ENCODE measurements around the gene CLIC3. TPM values are rescaled to one million over a fixed set of nuclear protein-coding genes. Genes with fewer than 3 reads are reported as not detected.

The CLIC3 gene
- total and polyA plus RNA-seq, 12 donors = 0.22 to 6.4 (median 0.93) TPM; not detected in 3

- Histone ChIP-seq H3K27ac (no peak overlapping the region), H3K4me3 (no peak overlapping the region), H3K9me3 (replicated peaks in 1 of 3) (no peaks in the 10 kb centered on the region), H3K36me3 (replicated peaks in 1 of 2) (no peaks in the 10 kb centered on the region), H3K4me1 (replicated peaks in 1 of 2) (peaks cover 13 to 22% of the 10 kb centered on the region in 2 donors), H3K27me3 (no peaks in the 10 kb centered on the region)
- TF ChIP-seq, protein P1, sequence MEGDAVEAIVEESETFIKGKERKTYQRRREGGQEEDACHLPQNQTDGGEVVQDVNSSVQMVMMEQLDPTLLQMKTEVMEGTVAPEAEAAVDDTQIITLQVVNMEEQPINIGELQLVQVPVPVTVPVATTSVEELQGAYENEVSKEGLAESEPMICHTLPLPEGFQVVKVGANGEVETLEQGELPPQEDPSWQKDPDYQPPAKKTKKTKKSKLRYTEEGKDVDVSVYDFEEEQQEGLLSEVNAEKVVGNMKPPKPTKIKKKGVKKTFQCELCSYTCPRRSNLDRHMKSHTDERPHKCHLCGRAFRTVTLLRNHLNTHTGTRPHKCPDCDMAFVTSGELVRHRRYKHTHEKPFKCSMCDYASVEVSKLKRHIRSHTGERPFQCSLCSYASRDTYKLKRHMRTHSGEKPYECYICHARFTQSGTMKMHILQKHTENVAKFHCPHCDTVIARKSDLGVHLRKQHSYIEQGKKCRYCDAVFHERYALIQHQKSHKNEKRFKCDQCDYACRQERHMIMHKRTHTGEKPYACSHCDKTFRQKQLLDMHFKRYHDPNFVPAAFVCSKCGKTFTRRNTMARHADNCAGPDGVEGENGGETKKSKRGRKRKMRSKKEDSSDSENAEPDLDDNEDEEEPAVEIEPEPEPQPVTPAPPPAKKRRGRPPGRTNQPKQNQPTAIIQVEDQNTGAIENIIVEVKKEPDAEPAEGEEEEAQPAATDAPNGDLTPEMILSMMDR (IDR thresholded peaks at IDR 0.05) = no peak
- no peak for TF ChIP-seq POLR2A (IDR thresholded peaks at IDR 0.05)
- intact Hi-C loops (cut with DNase I) = no loop called here
- peak in 2 of 7 donors; percentile 39 to 40 for DNase-seq
- WGBS, 4 donors = 8 to 25% (median 21%) methylated on average over 3 to 12 of the region's 12 CpGs
Measured at GRCh38 chr9:136995772-136996311, 526 bp downstream of the CLIC3 start.

GRCh38 chr9:136995362-136995761, 1.0 kb downstream of the CLIC3 start:
- H3K27ac ChIP-seq = no peak overlapping the region
- no peaks in the 10 kb centered on the region for H3K27me3 ChIP-seq
- WGBS, 4 donors = 25 to 41% (median 39%) methylated on average over 2 to 30 of the region's 30 CpGs; no CpG with 5 or more reads in 1 of the 4 donors
- DNase-seq = no peak
- H3K4me3 ChIP-seq = no peak overlapping the region
- peaks cover 13 to 22% of the 10 kb centered on the region in 2 donors for H3K4me1 ChIP-seq (replicated peaks in 1 of 2)
- H3K9me3 ChIP-seq (replicated peaks in 1 of 3) = no peaks in the 10 kb centered on the region
- H3K36me3 ChIP-seq (replicated peaks in 1 of 2) = no peaks in the 10 kb centered on the region
- no peak for TF ChIP-seq POLR2A (IDR thresholded peaks at IDR 0.05)
- TF ChIP-seq, protein P1 (IDR thresholded peaks at IDR 0.05) = no peak
- intact Hi-C loops (cut with DNase I) = no loop called here

DNA sequence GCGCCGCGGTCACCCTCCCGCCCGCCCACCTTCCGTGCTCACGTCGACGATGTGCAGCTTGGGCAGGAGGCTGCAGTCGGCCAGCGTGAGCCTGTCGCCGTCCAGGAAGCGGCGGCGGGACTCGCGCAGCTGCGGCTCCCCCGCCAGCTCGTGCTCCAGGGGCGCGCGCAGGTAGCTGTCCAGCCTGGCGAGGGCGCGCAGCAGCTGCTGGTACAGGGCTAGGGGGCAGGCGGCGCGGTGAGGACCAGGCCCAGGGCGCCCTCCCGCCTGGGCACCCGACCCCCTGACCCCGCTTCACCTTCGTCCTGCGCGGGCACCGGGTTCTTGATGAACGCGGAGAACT, 1.5 kb downstream of the CLIC3 start:
- TF ChIP-seq, protein P1 (IDR thresholded peaks at IDR 0.05) = no peak
- TF ChIP-seq POLR2A (IDR thresholded peaks at IDR 0.05) = no peak
- Histone ChIP-seq H3K4me1 (replicated peaks in 1 of 2) (peaks cover 13 to 22% of the 10 kb centered on the region in 2 donors), H3K27me3 (no peaks in the 10 kb centered on the region)

GRCh38 chr9:136994180-136994887, 2.0 kb downstream of the CLIC3 start:
- no peaks in the 10 kb centered on the region for H3K27me3 ChIP-seq
- H3K36me3 ChIP-seq (replicated peaks in 1 of 2) = no peaks in the 10 kb centered on the region
- no peak for TF ChIP-seq POLR2A (IDR thresholded peaks at IDR 0.05)
- TF ChIP-seq, protein P1 (IDR thresholded peaks at IDR 0.05) = no peak
- 81 to 92% (median 83%) methylated on average over 30 to 54 of the region's 54 CpGs for WGBS, 4 donors
- intact Hi-C loops (cut with DNase I) = no loop called here
- peaks cover 13 to 22% of the 10 kb centered on the region in 2 donors for H3K4me1 ChIP-seq (replicated peaks in 1 of 2)
- H3K4me3 ChIP-seq = no peak overlapping the region
- no peak overlapping the region for H3K27ac ChIP-seq
- DNase-seq = no peak
- H3K9me3 ChIP-seq (replicated peaks in 1 of 3) = no peaks in the 10 kb centered on the region

More for the DNA sequence above, 1.5 kb downstream of the CLIC3 start:
- 64 to 80% (median 68%) methylated on average over 5 to 40 of the region's 40 CpGs for WGBS, 4 donors
- intact Hi-C loops (cut with DNase I) = no loop called here
- Histone ChIP-seq H3K36me3 (replicated peaks in 1 of 2) (no peaks in the 10 kb centered on the region), H3K4me3 (no peak overlapping the region), H3K27ac (no peak overlapping the region), H3K9me3 (replicated peaks in 1 of 3) (no peaks in the 10 kb centered on the region)
- no peak for DNase-seq
